Panc1 (cell line): Measurements from ENCODE around the gene POLN. TPM values are rescaled to one million over a fixed set of nuclear protein-coding genes. Genes with fewer than 3 reads are reported as not detected.

Experiments
- ATAC-seq: fragments of 200-7000 bp; cut with Tn5 transposase; 2 replicates; pipeline ENCODE4 v1.9.1; 2020; ENCODE audit warnings: mild to moderate bottlenecking, moderate library complexity
- Bru-seq: library from RNA; stranded (reverse); fragments of 400-500 nt; gene quantifications from one replicate; lab custom pipeline; 2021; lab: Mats Ljungman, UMichigan
- BruChase-seq, 2 experiments: library from RNA; stranded (reverse); fragments of 400-500 nt; gene quantifications; one replicate each; lab custom pipeline; 2021; lab: Mats Ljungman, UMichigan
- BruUV-seq: library from RNA; stranded (reverse); fragments of 400-500 nt; replicated peaks from 2 replicates; lab custom pipeline; 2021; lab: Mats Ljungman, UMichigan
- CTCF ChIA-PET: fragments of 300-600 bp; sonication (Branson Sonifier 250); formaldehyde crosslinking; loops from one replicate; lab custom pipeline; 2022; ENCODE audit warnings: antibody characterized with exemption; lab: Charles Lee
- POLR2A ChIA-PET: fragments of 300-600 bp; sonication (Branson Sonifier 250); formaldehyde crosslinking; loops from one replicate; lab custom pipeline; 2022; ENCODE audit warnings: antibody characterized with exemption; lab: Charles Lee
- DNase-seq: peaks from one replicate; pipeline ENCODE4 v3.0.0-alpha.2; 2010; ENCODE audit warnings: low read depth, low spot score
- H3K27ac ChIP-seq: 2 replicates; pipeline ENCODE4 v1.5.1; 2011; ENCODE audit warnings: mild to moderate bottlenecking, low read length, inconsistent platforms
- H3K27me3 ChIP-seq: fragments of 200-500 bp; sonication (Bioruptor generic); 2 replicates; pipeline ENCODE4 v1.6.0; 2014; ENCODE audit warnings: low read length, inconsistent platforms; ENCODE audit not compliant: control insufficient read depth, insufficient read depth
- H3K36me3 ChIP-seq: fragments of 200-500 bp; sonication (Bioruptor generic); 2 replicates; pipeline ENCODE4 v1.5.1; 2014; ENCODE audit warnings: inconsistent platforms, mild to moderate bottlenecking, low read length, moderate library complexity; ENCODE audit not compliant: control insufficient read depth, insufficient read depth
- H3K4me1 ChIP-seq: 2 replicates; pipeline ENCODE4 v1.5.1; 2011; ENCODE audit warnings: inconsistent platforms, mild to moderate bottlenecking, low read length, moderate library complexity; ENCODE audit not compliant: control insufficient read depth, insufficient read depth
- H3K4me3 ChIP-seq, 2 experiments: 2 replicates each; pipeline ENCODE4 v1.5.1; 2011 to 2012; ENCODE audit warnings: low read depth in 2 of 2, low read length in 2 of 2, mild to moderate bottlenecking in 2 of 2, inconsistent platforms in 1 of 2, moderate library complexity in 1 of 2
- H3K9me3 ChIP-seq: fragments of 200-500 bp; sonication (Bioruptor generic); 2 replicates; pipeline ENCODE4 v1.5.1; 2014; ENCODE audit warnings: low read depth, mild to moderate bottlenecking, inconsistent platforms, low read length, moderate library complexity; ENCODE audit not compliant: control insufficient read depth, insufficient read depth
- POLR2AphosphoS5 ChIP-seq: IDR thresholded peaks from 2 replicates; pipeline ENCODE4 v1.6.1; 2012; ENCODE audit warnings: mild to moderate bottlenecking, low read depth, low read length, moderate library complexity
- SIN3A ChIP-seq: IDR thresholded peaks from 2 replicates; pipeline ENCODE4 v1.6.1; 2012; ENCODE audit warnings: low read depth, mild to moderate bottlenecking, low read length, moderate library complexity, borderline replicate concordance; ENCODE audit not compliant: insufficient read depth
- TCF7L2 ChIP-seq: IDR thresholded peaks from 2 replicates; pipeline ENCODE4 v1.6.1; 2011; ENCODE audit warnings: mild to moderate bottlenecking, low read depth, low read length, inconsistent platforms
- in situ Hi-C: cut with HindIII; loops from 2 replicates; pipeline ENCODE4 v1.10.0; 2016; ENCODE audit warnings: low sequenced_read_pairs, low pct_unique_long_range_greater_than_20kb
- intact Hi-C: fragments of 100-400 bp; cut with micrococcal nuclease; formaldehyde crosslinking; loops from one replicate; pipeline ENCODE4 v1.10.0; 2022; ENCODE audit not compliant: unreplicated experiment
- long read RNA-seq: library from polyadenylated mRNA; unstranded; transcript quantifications from one replicate; pipeline ENCODE4 v2.0.0, GENCODE V29; 2021; ENCODE audit not compliant: unreplicated experiment
- polyA plus RNA-seq: library from polyadenylated mRNA; unstranded; fragments of >200 nt; gene quantifications from one replicate; pipeline ENCODE4 v1.2.1, GENCODE V29; 2012; ENCODE audit warnings: missing spikeins; ENCODE audit not compliant: insufficient read length
- total RNA-seq: library from RNA; stranded (reverse); gene quantifications from one replicate; pipeline ENCODE4 v1.2.1, GENCODE V29; 2021; ENCODE audit not compliant: unreplicated experiment
- TF ChIP-seq, protein P1 (sequence below), 2 experiments: IDR thresholded peaks; 2 replicates each; pipeline ENCODE4 v1.6.1; 2011 to 2012; ENCODE audit warnings: low read depth in 2 of 2, control low read depth in 1 of 2, low read length in 1 of 2, mild to moderate bottlenecking in 1 of 2, moderate library complexity in 1 of 2; ENCODE audit not compliant: insufficient read depth in 1 of 2
- TF ChIP-seq, protein P2 (sequence below): fragments of 450-650 bp; IDR thresholded peaks from 2 replicates; pipeline ENCODE4 v1.5.1; 2017; ENCODE audit warnings: mild to moderate bottlenecking

Gene POLN
- total RNA-seq (4.3 TPM), Bru-seq, nascent RNA (percentile 46 among the genes with signal in this experiment), BruChase-seq, experiment 1, labeled RNA remaining after a 2-hour chase (percentile 49 among the genes with signal in this experiment), BruChase-seq, experiment 2, labeled RNA remaining after a 6-hour chase (percentile 47 among the genes with signal in this experiment)
- polyA plus RNA-seq, result 2.3 TPM
- long read RNA-seq, partial matches to known transcripts, result 0 of 5 reads
- long read RNA-seq, other reads (novel, unspliced or antisense), result 5 of 5 reads

DNA sequence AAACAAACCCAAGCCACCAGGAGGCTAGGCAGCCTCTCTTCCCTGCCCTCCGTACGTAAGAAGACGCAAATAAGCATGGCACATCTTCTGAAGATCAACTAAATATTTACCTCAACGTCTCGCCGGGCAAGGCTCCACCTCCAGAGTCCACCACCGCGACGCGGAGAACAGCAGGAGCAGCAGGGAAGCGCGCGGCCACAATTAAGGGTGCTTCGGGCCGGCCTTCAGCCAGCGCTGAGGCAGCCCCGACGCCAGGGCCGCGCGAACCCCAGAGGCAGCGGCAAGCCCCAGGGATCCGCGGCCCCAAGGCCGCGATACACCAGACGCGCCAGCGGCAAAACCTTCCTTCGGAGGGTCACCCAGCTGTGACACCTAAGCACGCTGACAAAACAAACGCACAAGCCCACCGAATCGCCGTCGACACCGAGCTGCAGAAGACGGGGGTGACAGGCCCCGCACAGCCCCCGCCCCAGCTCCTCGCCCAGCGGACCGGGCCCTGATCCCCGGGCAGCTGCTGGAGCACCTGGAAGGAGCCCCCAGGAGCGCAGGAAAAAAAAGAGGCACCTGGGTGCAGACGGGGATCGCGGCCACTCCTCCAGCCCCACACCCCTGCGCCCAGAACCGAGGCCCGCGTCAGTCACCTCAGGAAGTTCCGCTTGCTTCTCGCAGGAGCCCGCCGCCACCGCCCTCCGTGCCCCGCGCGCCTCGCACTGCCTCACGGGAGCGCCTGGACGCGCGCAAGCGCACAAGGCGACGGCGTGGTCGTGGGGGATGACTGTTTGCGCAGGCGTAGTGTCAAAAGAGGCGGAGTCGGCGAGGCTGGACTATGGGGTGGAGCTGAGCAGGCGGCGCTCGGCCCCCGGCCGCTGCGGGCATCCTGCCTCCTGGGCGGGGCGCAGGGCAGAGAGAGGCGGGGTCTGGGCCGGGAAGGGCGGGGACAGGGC lies at the start of gene POLN, which contains the start of gene HAUS3:
Gene POLN (minus strand): TSS at position 712 of the 944 bp plus-strand sequence. CDS start 12,890 bp downstream, outside the sequence.
Gene HAUS3 (minus strand): TSS at position 712 of the 944 bp plus-strand sequence. CDS start 1,175 bp downstream, outside the sequence.
- ATAC-seq, result peak; percentile 95

More for the DNA sequence above, at the start of gene POLN, which contains the start of gene HAUS3:
- no peaks in the 10 kb centered on the region for H3K9me3 ChIP-seq
- CTCF ChIA-PET, result interaction anchor here (0.7 kb wide), 1 partner anchor 112 kb away, joined by 8 read pairs; no protein-coding TSS in a partner anchor
- TF ChIP-seq POLR2AphosphoS5, result peak; percentile 76; the same call in 1 of the 2 replicates
- no peak for TF ChIP-seq TCF7L2
- TF ChIP-seq, protein P1, sequence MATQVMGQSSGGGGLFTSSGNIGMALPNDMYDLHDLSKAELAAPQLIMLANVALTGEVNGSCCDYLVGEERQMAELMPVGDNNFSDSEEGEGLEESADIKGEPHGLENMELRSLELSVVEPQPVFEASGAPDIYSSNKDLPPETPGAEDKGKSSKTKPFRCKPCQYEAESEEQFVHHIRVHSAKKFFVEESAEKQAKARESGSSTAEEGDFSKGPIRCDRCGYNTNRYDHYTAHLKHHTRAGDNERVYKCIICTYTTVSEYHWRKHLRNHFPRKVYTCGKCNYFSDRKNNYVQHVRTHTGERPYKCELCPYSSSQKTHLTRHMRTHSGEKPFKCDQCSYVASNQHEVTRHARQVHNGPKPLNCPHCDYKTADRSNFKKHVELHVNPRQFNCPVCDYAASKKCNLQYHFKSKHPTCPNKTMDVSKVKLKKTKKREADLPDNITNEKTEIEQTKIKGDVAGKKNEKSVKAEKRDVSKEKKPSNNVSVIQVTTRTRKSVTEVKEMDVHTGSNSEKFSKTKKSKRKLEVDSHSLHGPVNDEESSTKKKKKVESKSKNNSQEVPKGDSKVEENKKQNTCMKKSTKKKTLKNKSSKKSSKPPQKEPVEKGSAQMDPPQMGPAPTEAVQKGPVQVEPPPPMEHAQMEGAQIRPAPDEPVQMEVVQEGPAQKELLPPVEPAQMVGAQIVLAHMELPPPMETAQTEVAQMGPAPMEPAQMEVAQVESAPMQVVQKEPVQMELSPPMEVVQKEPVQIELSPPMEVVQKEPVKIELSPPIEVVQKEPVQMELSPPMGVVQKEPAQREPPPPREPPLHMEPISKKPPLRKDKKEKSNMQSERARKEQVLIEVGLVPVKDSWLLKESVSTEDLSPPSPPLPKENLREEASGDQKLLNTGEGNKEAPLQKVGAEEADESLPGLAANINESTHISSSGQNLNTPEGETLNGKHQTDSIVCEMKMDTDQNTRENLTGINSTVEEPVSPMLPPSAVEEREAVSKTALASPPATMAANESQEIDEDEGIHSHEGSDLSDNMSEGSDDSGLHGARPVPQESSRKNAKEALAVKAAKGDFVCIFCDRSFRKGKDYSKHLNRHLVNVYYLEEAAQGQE (IDR thresholded peaks at IDR 0.05; ENCODE audit: insufficient read depth in 1 of 2, low read depth in 2 of 2, low read length in 1 of 2), result 0 out of 4 replicates have a peak, but pooled peaks of 1 of the 2 experiments have one; percentile 21
- TF ChIP-seq, protein P2, sequence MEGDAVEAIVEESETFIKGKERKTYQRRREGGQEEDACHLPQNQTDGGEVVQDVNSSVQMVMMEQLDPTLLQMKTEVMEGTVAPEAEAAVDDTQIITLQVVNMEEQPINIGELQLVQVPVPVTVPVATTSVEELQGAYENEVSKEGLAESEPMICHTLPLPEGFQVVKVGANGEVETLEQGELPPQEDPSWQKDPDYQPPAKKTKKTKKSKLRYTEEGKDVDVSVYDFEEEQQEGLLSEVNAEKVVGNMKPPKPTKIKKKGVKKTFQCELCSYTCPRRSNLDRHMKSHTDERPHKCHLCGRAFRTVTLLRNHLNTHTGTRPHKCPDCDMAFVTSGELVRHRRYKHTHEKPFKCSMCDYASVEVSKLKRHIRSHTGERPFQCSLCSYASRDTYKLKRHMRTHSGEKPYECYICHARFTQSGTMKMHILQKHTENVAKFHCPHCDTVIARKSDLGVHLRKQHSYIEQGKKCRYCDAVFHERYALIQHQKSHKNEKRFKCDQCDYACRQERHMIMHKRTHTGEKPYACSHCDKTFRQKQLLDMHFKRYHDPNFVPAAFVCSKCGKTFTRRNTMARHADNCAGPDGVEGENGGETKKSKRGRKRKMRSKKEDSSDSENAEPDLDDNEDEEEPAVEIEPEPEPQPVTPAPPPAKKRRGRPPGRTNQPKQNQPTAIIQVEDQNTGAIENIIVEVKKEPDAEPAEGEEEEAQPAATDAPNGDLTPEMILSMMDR, result no peak
- TF ChIP-seq SIN3A, result peak; percentile 71; the same call in 1 of the 2 replicates
- POLR2A ChIA-PET, result no interaction called here
- peaks cover 15% of the 10 kb centered on the region for H3K4me1 ChIP-seq
- peak; percentile 84 for DNase-seq
- peak within 1 kb of the TSS; percentile 76 for H3K27ac ChIP-seq
- no TSS peak for BruUV-seq
- peak within 1 kb of the TSS; percentile 80 to 82 for H3K4me3 ChIP-seq
- in situ Hi-C loops, result no loop called here
- intact Hi-C loops, result no loop called here
- no peaks in the 10 kb centered on the region for H3K27me3 ChIP-seq
- H3K36me3 ChIP-seq, result peaks cover 3% of the 10 kb centered on the region; the same call in 1 of the 2 replicates
